DOHH2 (cell line): ENCODE results near the gene ETHE1.

Experiments used
- EZH2phosphoT487 ChIP-seq: fragments of 200-600 bp; sonication (generic); IDR thresholded peaks from 2 replicates; pipeline ENCODE4 v1.6.1; 2017; ENCODE audit warnings: borderline replicate concordance, mild to moderate bottlenecking, antibody characterized with exemption, low read length, moderate library complexity, mixed read lengths
- TF ChIP-seq, protein P1 (sequence below): fragments of 200-600 bp; sonication (generic); IDR thresholded peaks from one replicate; pipeline ENCODE4 v1.5.1; 2014; ENCODE audit warnings: antibody characterized with exemption, mild to moderate bottlenecking, low read depth, low read length; ENCODE audit not compliant: poor library complexity, severe bottlenecking

DNA sequence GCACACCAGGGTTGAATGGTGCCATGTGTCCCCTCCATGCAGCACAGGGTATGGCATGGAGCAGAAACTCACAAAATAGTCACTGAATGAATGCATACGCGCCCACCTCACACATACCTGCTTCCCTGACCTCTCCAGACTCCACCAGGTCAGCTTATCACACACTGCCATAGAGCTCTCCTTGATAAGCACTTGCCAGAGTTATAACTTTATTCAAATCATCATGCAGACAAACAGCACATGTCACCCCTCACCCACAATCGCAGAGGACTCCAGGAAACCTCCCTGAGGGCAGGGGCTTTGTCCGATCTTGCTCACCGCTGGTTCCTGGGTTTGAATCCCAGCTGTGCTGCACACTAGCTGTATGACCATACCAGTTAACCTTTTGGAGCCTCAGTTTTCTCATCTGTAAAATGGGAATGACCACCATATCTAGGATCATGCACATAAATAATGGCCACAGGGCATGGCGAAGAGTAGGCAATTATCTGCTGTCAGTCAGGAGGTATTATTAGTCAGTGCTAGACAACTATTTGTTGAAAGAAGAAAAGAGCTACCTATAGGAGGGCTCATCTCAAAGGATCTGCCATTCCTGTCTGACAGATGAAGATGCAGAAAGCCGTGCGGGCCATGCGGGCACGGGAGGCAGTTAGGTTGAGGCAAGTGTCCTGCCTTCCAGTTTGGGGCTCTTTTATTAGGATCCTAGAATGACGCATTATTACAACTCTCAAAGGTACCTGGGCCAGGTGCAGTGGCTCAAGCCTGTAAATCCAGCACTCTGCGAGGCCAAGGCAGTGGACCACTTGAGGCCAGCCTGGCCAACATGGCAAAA lies 34.4 kb upstream of the ETHE1 start:
- TF ChIP-seq, protein P1, sequence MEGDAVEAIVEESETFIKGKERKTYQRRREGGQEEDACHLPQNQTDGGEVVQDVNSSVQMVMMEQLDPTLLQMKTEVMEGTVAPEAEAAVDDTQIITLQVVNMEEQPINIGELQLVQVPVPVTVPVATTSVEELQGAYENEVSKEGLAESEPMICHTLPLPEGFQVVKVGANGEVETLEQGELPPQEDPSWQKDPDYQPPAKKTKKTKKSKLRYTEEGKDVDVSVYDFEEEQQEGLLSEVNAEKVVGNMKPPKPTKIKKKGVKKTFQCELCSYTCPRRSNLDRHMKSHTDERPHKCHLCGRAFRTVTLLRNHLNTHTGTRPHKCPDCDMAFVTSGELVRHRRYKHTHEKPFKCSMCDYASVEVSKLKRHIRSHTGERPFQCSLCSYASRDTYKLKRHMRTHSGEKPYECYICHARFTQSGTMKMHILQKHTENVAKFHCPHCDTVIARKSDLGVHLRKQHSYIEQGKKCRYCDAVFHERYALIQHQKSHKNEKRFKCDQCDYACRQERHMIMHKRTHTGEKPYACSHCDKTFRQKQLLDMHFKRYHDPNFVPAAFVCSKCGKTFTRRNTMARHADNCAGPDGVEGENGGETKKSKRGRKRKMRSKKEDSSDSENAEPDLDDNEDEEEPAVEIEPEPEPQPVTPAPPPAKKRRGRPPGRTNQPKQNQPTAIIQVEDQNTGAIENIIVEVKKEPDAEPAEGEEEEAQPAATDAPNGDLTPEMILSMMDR = no peak
- no peak for TF ChIP-seq EZH2phosphoT487
